Spleen (tissue), 11 donors: ENCODE measurements around the gene QKI. TPM values are rescaled to one million over a fixed set of nuclear protein-coding genes. Genes with fewer than 3 reads are reported as not detected.
"Not testable (repeated sequence)": the region's sequence is repeated elsewhere in the genome, so short reads cannot be mapped to it uniquely, and the experiment has no call there.

Experiments
- DNase-seq: peaks from one replicate; pipeline ENCODE4 v3.0.0-alpha.2; 2020
- H3K27ac ChIP-seq, 8 donors: fragments of 200-600 bp; sonication (generic) in 7 of 8; 1 replicate in 4 of 8; 2 replicates in 4 of 8; pipeline versions ENCODE4 v1.5.0 to v1.8.0; 2016 to 2021; ENCODE audit warnings: inconsistent platforms in 4 of 8, mild to moderate bottlenecking in 4 of 8, moderate library complexity in 1 of 8
- H3K27me3 ChIP-seq, 7 donors: fragments of 200-600 bp; sonication (generic) in 6 of 7; replicated peaks in 1 of 7; 1 replicate in 4 of 7; 2 replicates in 3 of 7; pipeline versions ENCODE4 v1.5.0 to v1.8.0; 2016 to 2021; ENCODE audit warnings: inconsistent platforms in 3 of 7, mild to moderate bottlenecking in 1 of 7
- H3K36me3 ChIP-seq, 6 donors: fragments of 200-600 bp; sonication (generic) in 5 of 6; 1 replicate in 4 of 6; 2 replicates in 2 of 6; pipeline versions ENCODE4 v1.5.0 to v1.8.0; 2016 to 2021; ENCODE audit warnings: inconsistent platforms in 2 of 6
- H3K4me1 ChIP-seq, 6 donors: fragments of 200-600 bp; sonication (generic) in 5 of 6; 1 replicate in 3 of 6; 2 replicates in 3 of 6; pipeline versions ENCODE4 v1.5.0 to v1.8.0; 2016 to 2021; ENCODE audit warnings: inconsistent platforms in 3 of 6
- H3K4me3 ChIP-seq, 8 donors: fragments of 200-600 bp; sonication (generic) in 7 of 8; 1 replicate in 4 of 8; 2 replicates in 4 of 8; pipeline versions ENCODE4 v1.5.0 to v1.8.0; 2016 to 2021; ENCODE audit warnings: inconsistent platforms in 4 of 8, mild to moderate bottlenecking in 4 of 8, moderate library complexity in 2 of 8
- H3K9me3 ChIP-seq, 8 donors: fragments of 200-600 bp; sonication (generic) in 7 of 8; 1 replicate in 4 of 8; 2 replicates in 4 of 8; pipeline versions ENCODE4 v1.5.0 to v1.8.0; 2016 to 2021; ENCODE audit warnings: inconsistent platforms in 4 of 8
- POLR2A ChIP-seq, 3 donors: fragments of 450-650 bp; IDR thresholded peaks; one replicate each; pipeline ENCODE4 v1.5.1; 2017; ENCODE audit warnings: antibody characterized with exemption in 3 of 3, mild to moderate bottlenecking in 1 of 3
- POLR2AphosphoS5 ChIP-seq, 3 donors: sonication (generic); formaldehyde crosslinking; IDR thresholded peaks; one replicate each; pipeline ENCODE4 v1.5.1; 2017; ENCODE audit warnings: antibody characterized with exemption in 3 of 3
- WGBS, 5 donors: extraction: QIAGEN DNeasy Blood & Tissue Kit in 3 of 5; methylation state at CpG; one replicate each; pipeline versions ENCODE4 v1.1.5 to v1.1.7; 2013 to 2018; 5-methylcytosine and 5-hydroxymethylcytosine counted together
- intact Hi-C: fragments of 100-400 bp; cut with DNase I; formaldehyde crosslinking; loops from one replicate; pipeline ENCODE4 v1.15.0; 2023; ENCODE audit warnings: low total_unique reads
- polyA plus RNA-seq, 3 donors: library from polyadenylated mRNA; stranded (reverse); fragments of 200-250 nt; gene quantifications; one replicate each; pipeline ENCODE4 v1.2.1, GENCODE V29; 2013
- total RNA-seq, 7 donors: library from RNA; depleted of rRNA in 3 of 7; stranded (reverse); fragments of >200 nt in 3 of 7; fragmentation: NEBNext Ultra II Directional in 4 of 7; extraction: Animal tissue kit (Norgen Biotek cat#: 25700) in 4 of 7; gene quantifications; one replicate each; pipeline versions ENCODE4 v1.1.0 to v1.2.1, GENCODE V29; 2016 to 2021
- TF ChIP-seq, protein P1 (sequence below), 11 experiments: fragments of 200-600 bp in 7 of 11; fragments of 450-650 bp in 4 of 11; sonication (generic) in 4 of 11; IDR thresholded peaks in 8 of 11; conservative IDR thresholded peaks in 3 of 11; 1 replicate in 7 of 11; 2 replicates in 4 of 11; pipeline versions ENCODE4 v1.4.0 to v1.8.0; 2016 to 2021; ENCODE audit warnings: antibody characterized with exemption in 11 of 11, inconsistent platforms in 4 of 11, mild to moderate bottlenecking in 1 of 11
- donor health status: healthy with polysubstance abuse.
- donor health status: DM: no; HTN: no; CAD: no; lungs with moderate emphysema.
- donor health status: DM: no; HTN: no; CAD: no.
- donor health status: Bipolar disorder and iron deficiency.
- donor health status: healthy.
- donor health status: DM: no; HTN: no; CAD: no.
- donor health status: DM: yes; HTN: yes; CAD: no.

Gene QKI
- total and polyA plus RNA-seq, 10 donors = 11.3 to 217 (median 180) TPM

DNA sequence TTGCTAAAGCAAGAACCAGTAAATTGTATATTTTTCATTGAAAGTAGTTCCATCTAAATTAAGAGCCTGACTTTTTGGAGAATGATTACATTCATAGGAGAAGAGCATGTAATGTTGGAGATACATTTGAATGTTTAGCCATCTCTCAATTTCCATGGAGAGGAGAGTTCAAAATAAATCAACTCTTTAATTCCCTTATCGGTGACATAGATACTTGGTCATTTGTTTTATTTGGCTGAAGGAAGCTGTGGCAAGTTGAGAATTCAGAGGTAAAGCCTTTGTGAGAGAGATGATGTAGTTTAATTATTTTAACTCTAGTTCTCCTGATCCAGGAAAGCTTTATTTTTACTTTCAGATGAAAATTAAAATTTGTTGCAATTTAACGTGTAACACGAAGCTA lies 22.3 kb downstream of the QKI start:
- intact Hi-C loops = no loop called here
- WGBS, 5 donors = 82 to 94% (median 89%) methylated on average over 3 of the region's 3 CpGs
- TF ChIP-seq POLR2A (IDR thresholded peaks at IDR 0.05) (no peak), POLR2AphosphoS5 (IDR thresholded peaks at IDR 0.05) (no peak)
- TF ChIP-seq, protein P1, sequence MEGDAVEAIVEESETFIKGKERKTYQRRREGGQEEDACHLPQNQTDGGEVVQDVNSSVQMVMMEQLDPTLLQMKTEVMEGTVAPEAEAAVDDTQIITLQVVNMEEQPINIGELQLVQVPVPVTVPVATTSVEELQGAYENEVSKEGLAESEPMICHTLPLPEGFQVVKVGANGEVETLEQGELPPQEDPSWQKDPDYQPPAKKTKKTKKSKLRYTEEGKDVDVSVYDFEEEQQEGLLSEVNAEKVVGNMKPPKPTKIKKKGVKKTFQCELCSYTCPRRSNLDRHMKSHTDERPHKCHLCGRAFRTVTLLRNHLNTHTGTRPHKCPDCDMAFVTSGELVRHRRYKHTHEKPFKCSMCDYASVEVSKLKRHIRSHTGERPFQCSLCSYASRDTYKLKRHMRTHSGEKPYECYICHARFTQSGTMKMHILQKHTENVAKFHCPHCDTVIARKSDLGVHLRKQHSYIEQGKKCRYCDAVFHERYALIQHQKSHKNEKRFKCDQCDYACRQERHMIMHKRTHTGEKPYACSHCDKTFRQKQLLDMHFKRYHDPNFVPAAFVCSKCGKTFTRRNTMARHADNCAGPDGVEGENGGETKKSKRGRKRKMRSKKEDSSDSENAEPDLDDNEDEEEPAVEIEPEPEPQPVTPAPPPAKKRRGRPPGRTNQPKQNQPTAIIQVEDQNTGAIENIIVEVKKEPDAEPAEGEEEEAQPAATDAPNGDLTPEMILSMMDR (IDR thresholded peaks at IDR 0.05 in 8 of 11, conservative IDR thresholded peaks at IDR 0.05 in 3 of 11) = no peak

DNA sequence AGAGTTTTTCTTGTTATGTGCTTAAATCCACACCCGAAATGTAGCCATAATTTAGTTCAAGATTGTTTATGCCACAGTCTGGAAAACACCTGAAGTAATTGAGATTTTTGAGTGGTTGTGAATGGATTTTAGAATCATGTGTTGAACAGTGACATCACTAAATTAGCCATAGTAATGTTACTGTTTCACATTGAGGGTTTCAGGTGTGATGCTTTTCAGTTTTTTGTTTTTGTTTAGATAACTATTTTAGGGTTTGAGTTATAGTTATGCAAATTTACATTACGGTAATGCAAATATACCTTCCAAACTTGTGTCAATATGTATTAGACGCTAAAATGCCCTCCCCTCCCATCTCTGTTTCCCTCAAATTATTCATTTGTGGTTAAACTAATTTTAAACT lies 22.9 kb downstream of the QKI start:
- intact Hi-C loops = no loop called here
- H3K27me3 ChIP-seq = no peaks in the 10 kb centered on the region
- no peak overlapping the region for H3K27ac ChIP-seq
- H3K4me3 ChIP-seq = no peak overlapping the region
- 57 to 80% (median 67%) methylated on average over 3 of the region's 3 CpGs for WGBS, 5 donors
- no peaks in the 10 kb centered on the region for H3K9me3 ChIP-seq
- peaks cover 27 to 100% (median 90%) of the 10 kb centered on the region in 6 donors for H3K4me1 ChIP-seq
- no peaks in the 10 kb centered on the region for H3K36me3 ChIP-seq
- TF ChIP-seq POLR2A (IDR thresholded peaks at IDR 0.05) (no peak), POLR2AphosphoS5 (IDR thresholded peaks at IDR 0.05) (no peak)
- TF ChIP-seq, protein P1 (IDR thresholded peaks at IDR 0.05 in 8 of 11, conservative IDR thresholded peaks at IDR 0.05 in 3 of 11) = no peak
- DNase-seq = no peak

More for the DNA sequence above, 22.3 kb downstream of the QKI start:
- H3K4me1 ChIP-seq = peaks cover 22 to 100% (median 87%) of the 10 kb centered on the region in 6 donors
- H3K27me3 ChIP-seq = no peaks in the 10 kb centered on the region
- no peak for DNase-seq
- H3K27ac ChIP-seq = no peak overlapping the region
- H3K36me3 ChIP-seq = no peaks in the 10 kb centered on the region
- no peaks in the 10 kb centered on the region for H3K9me3 ChIP-seq
- no peak overlapping the region for H3K4me3 ChIP-seq

DNA sequence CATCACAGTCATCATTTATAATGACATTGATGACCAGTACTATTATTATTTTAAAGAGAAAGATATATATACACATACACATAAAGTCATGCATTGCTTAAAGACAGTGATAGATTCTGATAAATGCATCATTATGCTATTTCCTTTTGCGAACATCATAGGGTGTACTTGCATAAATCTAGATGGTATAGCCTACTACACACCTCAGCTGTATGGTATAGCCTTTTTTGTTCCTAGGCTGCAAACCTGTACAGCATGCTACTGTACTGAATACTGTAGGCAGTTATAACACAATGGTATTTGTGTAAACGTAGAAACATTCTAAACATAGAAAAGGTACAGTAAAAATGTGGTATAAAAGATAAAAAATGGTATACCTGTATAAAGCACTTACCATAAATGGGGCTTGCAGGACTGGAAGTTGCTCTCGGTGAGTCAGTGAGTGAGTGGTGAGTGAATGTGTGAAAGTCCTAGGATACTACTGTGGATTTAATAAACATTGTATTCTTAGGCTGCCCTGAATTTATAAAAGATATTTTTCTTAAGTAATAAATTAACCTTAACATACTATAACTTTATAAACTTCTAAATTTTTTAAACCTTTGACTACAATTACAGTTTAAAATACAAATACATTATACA lies 23.9 kb downstream of the QKI start:
- Histone ChIP-seq H3K9me3 (no peaks in the 10 kb centered on the region), H3K27me3 (no peaks in the 10 kb centered on the region), H3K36me3 (no peaks in the 10 kb centered on the region), H3K4me1 (peaks cover 27 to 100% (median 86%) of the 10 kb centered on the region in 6 donors), H3K4me3 (no peak overlapping the region), H3K27ac (no peak overlapping the region)
- WGBS, 5 donors = 68 to 80% (median 74%) methylated on average over 3 of the region's 3 CpGs
- intact Hi-C loops = no loop called here
- DNase-seq = no peak
- TF ChIP-seq POLR2A (IDR thresholded peaks at IDR 0.05) = no peak
- no peak for TF ChIP-seq POLR2AphosphoS5 (IDR thresholded peaks at IDR 0.05)
- TF ChIP-seq, protein P1 (IDR thresholded peaks at IDR 0.05 in 8 of 11, conservative IDR thresholded peaks at IDR 0.05 in 3 of 11) = no peak

DNA sequence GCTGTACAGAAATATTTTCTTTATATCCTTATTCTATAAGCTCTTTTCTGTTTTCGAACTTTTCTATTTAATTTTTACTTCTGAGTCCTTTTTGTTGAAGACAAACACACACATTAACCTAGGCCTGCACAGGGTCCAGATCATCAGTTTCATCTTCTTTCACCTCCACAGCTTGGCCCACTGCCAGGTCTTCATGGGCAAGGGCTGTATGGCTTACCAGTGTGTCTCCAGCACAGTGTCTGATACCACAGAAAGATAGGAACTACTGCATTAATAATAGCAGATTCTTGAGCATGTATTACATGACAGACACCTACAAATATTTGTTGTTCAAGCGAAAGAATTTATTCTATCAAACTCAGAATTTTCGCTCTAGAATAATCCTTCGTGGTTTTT lies 24.4 kb downstream of the QKI start:
- Histone ChIP-seq H3K36me3 (no peaks in the 10 kb centered on the region), H3K27ac (no peak overlapping the region), H3K9me3 (no peaks in the 10 kb centered on the region), H3K4me3 (no peak overlapping the region), H3K4me1 (peaks cover 27 to 100% (median 84%) of the 10 kb centered on the region in 6 donors), H3K27me3 (no peaks in the 10 kb centered on the region)
- peak in 1 of 3 donors; percentile 7 for TF ChIP-seq POLR2AphosphoS5 (IDR thresholded peaks at IDR 0.05)
- TF ChIP-seq, protein P1 (IDR thresholded peaks at IDR 0.05 in 8 of 11, conservative IDR thresholded peaks at IDR 0.05 in 3 of 11) = no peak
- 92 to 98% (median 96%) methylated on average over 4 of the region's 4 CpGs for WGBS, 5 donors
- DNase-seq = peak; percentile 76
- intact Hi-C loops = no loop called here

DNA sequence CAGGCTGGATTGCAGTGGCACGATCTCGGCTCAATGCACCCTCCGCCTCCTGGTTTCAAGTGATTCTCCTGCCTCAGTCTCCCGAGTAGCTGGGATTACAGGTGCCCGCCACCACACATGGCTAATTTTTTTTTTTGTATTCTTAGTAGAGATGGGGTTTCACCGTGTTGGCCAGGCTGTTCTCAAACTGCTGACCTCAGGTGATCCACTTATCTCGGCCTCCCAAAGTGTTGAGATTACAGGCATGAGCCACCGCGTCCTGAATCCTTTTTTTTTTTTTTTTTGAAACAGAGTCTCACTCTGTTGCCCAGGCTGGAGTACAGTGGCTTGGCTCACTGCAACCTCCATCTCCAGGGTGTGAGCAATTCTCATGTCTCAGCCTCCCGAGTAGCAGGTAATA lies 24.9 kb downstream of the QKI start:
- intact Hi-C loops, H3K9me3 ChIP-seq, H3K4me3 ChIP-seq, H3K27ac ChIP-seq, H3K36me3 ChIP-seq, H3K27me3 ChIP-seq: not testable (repeated sequence)
- WGBS, 5 donors = 78 to 95% (median 93%) methylated on average over 10 of the region's 10 CpGs
- peak; percentile 41 for DNase-seq
- peaks cover 27 to 100% (median 83%) of the 10 kb centered on the region in 6 donors for H3K4me1 ChIP-seq
